ENCODE data around the gene FGB.

DNA sequence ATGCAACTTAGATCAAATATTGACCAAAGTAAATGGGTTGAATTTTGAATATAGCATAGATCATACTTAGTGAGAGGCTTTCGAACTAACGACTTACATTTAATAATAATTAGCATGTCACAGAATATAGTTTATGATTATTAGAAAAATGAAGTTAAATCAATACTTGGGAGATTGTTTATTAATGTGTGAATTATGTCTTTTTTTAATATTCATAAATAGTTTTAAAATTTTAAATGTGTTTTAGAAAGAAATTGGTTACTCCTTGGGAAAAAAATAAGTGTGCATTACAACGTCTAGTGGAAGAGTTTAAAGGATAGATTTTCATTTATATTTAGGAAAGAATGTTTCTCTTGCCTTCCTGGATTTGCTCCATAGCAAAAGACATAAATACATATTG, 20.4 kb downstream of the FGB start:
- TF ChIP-seq POLR2AphosphoS5 (IDR thresholded peaks at IDR 0.05; ENCODE audit: low read depth, low read length) (no peak), POLR2A (IDR thresholded peaks at IDR 0.05; ENCODE audit: low read depth, low read length) (no peak)
